Measurements from ENCODE around the gene FOXK2.

DNA sequence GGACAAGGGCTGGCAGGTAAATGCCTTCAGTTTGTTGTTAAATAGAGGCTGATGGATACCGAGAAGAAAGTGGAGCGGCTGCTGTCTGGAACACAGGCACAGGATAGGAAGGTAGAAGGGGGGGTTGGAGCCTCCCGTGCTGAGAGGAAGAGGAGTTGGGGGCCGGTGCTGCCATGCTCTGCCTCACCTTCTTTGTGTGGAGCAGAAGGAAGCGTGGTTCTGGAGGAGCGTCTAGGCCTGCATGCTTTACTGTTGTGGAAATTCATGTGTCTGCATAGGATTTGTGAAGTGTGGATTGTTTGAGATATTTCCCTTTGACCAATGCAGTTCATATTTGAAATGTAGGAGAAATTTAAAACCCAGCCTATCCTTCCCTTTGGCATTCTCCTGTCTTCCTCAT, 52.3 kb downstream of the FOXK2 start:
- TF ChIP-seq EZH2 (IDR thresholded peaks at IDR 0.05) = no peak
- TF ChIP-seq POLR2AphosphoS5 (IDR thresholded peaks at IDR 0.05; ENCODE audit: borderline replicate concordance, low read depth, low read length) = no peak
